Upper lobe of right lung (tissue), 1 donor: ENCODE measurements around the gene RAD1. TPM values are rescaled to one million over a fixed set of nuclear protein-coding genes. Genes with fewer than 3 reads are reported as not detected.

Experiments used
- ATAC-seq: fragments of 200-7000 bp; cut with Tn5 transposase; one replicate; pipeline ENCODE4 v1.9.1; 2020; ENCODE audit warnings: mild to moderate bottlenecking, moderate library complexity
- DNase-seq: peaks from one replicate; pipeline ENCODE4 v3.0.0-alpha.2; 2020
- H3K27ac ChIP-seq: fragments of 200-600 bp; one replicate; pipeline ENCODE4 v1.8.0; 2022
- H3K27me3 ChIP-seq: fragments of 200-600 bp; one replicate; pipeline ENCODE4 v1.8.0; 2022; ENCODE audit warnings: mild to moderate bottlenecking
- H3K36me3 ChIP-seq: fragments of 200-600 bp; one replicate; pipeline ENCODE4 v1.8.0; 2022
- H3K4me1 ChIP-seq: fragments of 200-600 bp; one replicate; pipeline ENCODE4 v1.8.0; 2022
- H3K4me3 ChIP-seq: fragments of 200-600 bp; one replicate; pipeline ENCODE4 v1.8.0; 2022; ENCODE audit warnings: mild to moderate bottlenecking
- H3K9me3 ChIP-seq: fragments of 200-600 bp; one replicate; pipeline ENCODE4 v1.8.0; 2022
- CTCF ChIP-seq: fragments of 200-600 bp; IDR thresholded peaks from one replicate; pipeline ENCODE4 v1.8.0; 2022; ENCODE audit warnings: antibody characterized with exemption
- intact Hi-C: fragments of 100-400 bp; cut with DNase I; formaldehyde crosslinking; loops from one replicate; pipeline ENCODE4 v1.11.0; 2022
- total RNA-seq: library from RNA; stranded (reverse); fragmentation: NEBNext Ultra II Directional; extraction: Animal tissue kit (Norgen Biotek cat#: 25700); gene quantifications from one replicate; pipeline ENCODE4 v1.2.1, GENCODE V29; 2021
- donor health status: DM: no; HTN: yes; CAD: no; lungs with severe emphysema.

Gene RAD1
- total RNA-seq, 1 donor from 2014 or later: 29.1 TPM

GRCh38 chr5:34929720-34930461, 14.6 kb upstream of the RAD1 start:
- DNase-seq: peak; percentile 97
- intact Hi-C loops: no loop called here

GRCh38 chr5:34929134-34929719, 13.9 kb upstream of the RAD1 start, which contains the start of gene DNAJC21:
DNAJC21 (plus strand) TSS chr5:34929559; CDS start chr5:34929820, 261 bp downstream.
- intact Hi-C loops: no loop called here
- H3K36me3 ChIP-seq: peaks cover 26% of the 10 kb centered on the region
- no peak for TF ChIP-seq CTCF
- H3K27me3 ChIP-seq: no peaks in the 10 kb centered on the region
- H3K9me3 ChIP-seq: no peaks in the 10 kb centered on the region
- peak within 1 kb of the TSS; percentile 75 for H3K4me3 ChIP-seq
- ATAC-seq (peak; percentile 97), DNase-seq (peak; percentile 100)
- peak within 1 kb of the TSS; percentile 94 for H3K27ac ChIP-seq
- H3K4me1 ChIP-seq: peaks cover 23% of the 10 kb centered on the region

More at GRCh38 chr5:34929720-34930461, 14.6 kb upstream of the RAD1 start:
- Histone ChIP-seq H3K9me3 (no peaks in the 10 kb centered on the region), H3K27ac (peak overlapping the region; percentile 94), H3K27me3 (no peaks in the 10 kb centered on the region), H3K4me3 (peak overlapping the region; percentile 75), H3K4me1 (peaks cover 23% of the 10 kb centered on the region), H3K36me3 (peaks cover 19% of the 10 kb centered on the region)
- no peak for TF ChIP-seq CTCF
- peak; percentile 85 for ATAC-seq

- no peaks in the 10 kb centered on the region for H3K9me3 ChIP-seq
- no peak for ATAC-seq
- intact Hi-C loops: no loop called here
- peaks cover 23% of the 10 kb centered on the region for H3K4me1 ChIP-seq
- no peak overlapping the region for H3K27ac ChIP-seq
- peaks cover 35% of the 10 kb centered on the region for H3K36me3 ChIP-seq
- DNase-seq: no peak
- TF ChIP-seq CTCF: no peak
- peak overlapping the region; percentile 51 for H3K4me3 ChIP-seq
- no peaks in the 10 kb centered on the region for H3K27me3 ChIP-seq
Measured at GRCh38 chr5:34928267-34928666, 13.0 kb upstream of the RAD1 start.

- no peaks in the 10 kb centered on the region for H3K9me3 ChIP-seq
- DNase-seq (no peak), ATAC-seq (no peak)
- peaks cover 40% of the 10 kb centered on the region for H3K36me3 ChIP-seq
- no peak for TF ChIP-seq CTCF
- peaks cover 23% of the 10 kb centered on the region for H3K4me1 ChIP-seq
- no peak overlapping the region for H3K4me3 ChIP-seq
- intact Hi-C loops: no loop called here
- no peaks in the 10 kb centered on the region for H3K27me3 ChIP-seq
- H3K27ac ChIP-seq: no peak overlapping the region
Measured at GRCh38 chr5:34927785-34928184, 12.5 kb upstream of the RAD1 start.

GRCh38 chr5:34926318-34926888, 11.1 kb upstream of the RAD1 start:
- Histone ChIP-seq H3K36me3 (peaks cover 54% of the 10 kb centered on the region), H3K4me1 (peaks cover 20% of the 10 kb centered on the region), H3K9me3 (no peaks in the 10 kb centered on the region), H3K27me3 (no peaks in the 10 kb centered on the region), H3K27ac (no peak overlapping the region), H3K4me3 (no peak overlapping the region)
- TF ChIP-seq CTCF: no peak
- ATAC-seq (no peak), DNase-seq (no peak)
- intact Hi-C loops: no loop called here
